Thoracic aorta (tissue), 2 donors: ENCODE data around the gene LRPAP1. TPM values are rescaled to one million over a fixed set of nuclear protein-coding genes. Genes with fewer than 3 reads are reported as not detected.

Experiments
- ATAC-seq: fragments of 150-250 bp; one replicate; pipeline ENCODE4 v1.8.0; 2017; ENCODE audit warnings: low read depth; ENCODE audit not compliant: insufficient number of reproducible peaks, low FRiP score
- DNase-seq: peaks from one replicate; pipeline ENCODE4 v3.0.0-alpha.2; 2020; ENCODE audit warnings: low spot score
- H3K27ac ChIP-seq, 2 donors: fragments of 200-600 bp; sonication (generic); 1 replicate in 1 of 2; 2 replicates in 1 of 2; pipeline ENCODE4 v1.5.1; 2016; ENCODE audit warnings: mild to moderate bottlenecking in 2 of 2, moderate library complexity in 2 of 2
- H3K27me3 ChIP-seq: fragments of 200-600 bp; sonication (generic); replicated peaks from 2 replicates; pipeline ENCODE4 v1.6.0; 2016; ENCODE audit warnings: mild to moderate bottlenecking; ENCODE audit not compliant: insufficient read depth
- H3K36me3 ChIP-seq: fragments of 200-600 bp; sonication (generic); one replicate; pipeline ENCODE4 v1.5.1; 2016
- H3K4me1 ChIP-seq, 2 donors: fragments of 200-600 bp; sonication (generic); 1 replicate in 1 of 2; 2 replicates in 1 of 2; pipeline versions ENCODE4 v1.5.1 to v1.6.0; 2016; ENCODE audit warnings: low read depth in 2 of 2, mild to moderate bottlenecking in 1 of 2; ENCODE audit not compliant: control insufficient read depth in 1 of 2
- H3K4me3 ChIP-seq: fragments of 200-600 bp; sonication (generic); 2 replicates; pipeline ENCODE4 v1.5.1; 2016; ENCODE audit warnings: mild to moderate bottlenecking
- H3K9me3 ChIP-seq: fragments of 200-600 bp; sonication (generic); 2 replicates; pipeline ENCODE4 v1.5.1; 2016
- total RNA-seq, 2 donors: library from RNA; depleted of rRNA; stranded (reverse); fragments of >200 nt; gene quantifications; one replicate each; pipeline versions ENCODE4 v1.1.0 to v1.2.3, GENCODE V29; 2016
- TF ChIP-seq, protein P1 (sequence below): fragments of 200-600 bp; sonication (generic); IDR thresholded peaks from one replicate; pipeline ENCODE4 v1.5.1; 2019; ENCODE audit warnings: antibody characterized with exemption

The LRPAP1 gene
- total RNA-seq, 2 donors from 2014 or later = 155 to 263 TPM

DNA sequence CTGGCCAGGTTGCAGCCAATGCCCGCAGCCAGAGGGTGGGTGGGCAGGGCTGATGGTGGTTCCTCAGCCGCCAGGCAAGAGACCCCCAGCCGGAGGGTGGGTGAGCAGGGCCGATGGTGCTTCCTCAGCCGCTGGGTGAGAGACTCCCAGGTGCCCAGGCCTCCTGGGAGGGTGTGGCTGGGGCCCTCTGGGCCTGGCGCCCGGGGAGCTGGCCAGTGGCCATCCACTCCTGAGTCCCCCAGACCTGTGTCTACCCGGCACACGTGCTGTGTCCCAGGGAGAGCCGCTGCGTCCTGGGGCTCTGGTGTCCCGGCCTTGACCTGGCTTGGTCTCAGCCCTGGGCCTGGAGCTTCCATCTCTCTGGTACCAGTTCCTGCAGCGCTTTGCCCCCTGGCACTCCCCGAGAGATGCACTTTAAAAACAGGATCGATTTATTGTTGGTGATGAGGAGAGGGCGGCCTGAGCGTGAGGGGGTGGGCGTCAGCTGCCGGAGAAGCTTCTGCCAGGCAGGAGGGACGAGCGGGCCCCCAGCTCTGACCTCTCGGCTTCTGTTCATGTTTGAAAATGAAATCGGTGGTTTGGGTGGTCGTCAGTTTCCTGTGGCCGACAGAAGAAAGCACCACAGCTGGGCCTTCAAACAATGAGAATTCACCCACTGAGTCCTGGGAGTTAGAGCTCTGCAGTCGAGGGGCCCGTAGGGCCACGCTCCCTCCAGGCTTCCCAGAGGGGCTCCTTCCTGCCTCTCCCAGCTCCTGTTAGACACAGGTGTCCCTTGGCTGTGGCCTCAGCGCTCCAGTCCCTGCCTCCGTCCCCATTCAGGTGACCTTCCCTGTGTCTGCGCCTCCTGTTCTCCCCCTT lies 62.6 kb downstream of the LRPAP1 start:
- H3K36me3 ChIP-seq = no peaks in the 10 kb centered on the region
- DNase-seq = no peak
- TF ChIP-seq, protein P1, sequence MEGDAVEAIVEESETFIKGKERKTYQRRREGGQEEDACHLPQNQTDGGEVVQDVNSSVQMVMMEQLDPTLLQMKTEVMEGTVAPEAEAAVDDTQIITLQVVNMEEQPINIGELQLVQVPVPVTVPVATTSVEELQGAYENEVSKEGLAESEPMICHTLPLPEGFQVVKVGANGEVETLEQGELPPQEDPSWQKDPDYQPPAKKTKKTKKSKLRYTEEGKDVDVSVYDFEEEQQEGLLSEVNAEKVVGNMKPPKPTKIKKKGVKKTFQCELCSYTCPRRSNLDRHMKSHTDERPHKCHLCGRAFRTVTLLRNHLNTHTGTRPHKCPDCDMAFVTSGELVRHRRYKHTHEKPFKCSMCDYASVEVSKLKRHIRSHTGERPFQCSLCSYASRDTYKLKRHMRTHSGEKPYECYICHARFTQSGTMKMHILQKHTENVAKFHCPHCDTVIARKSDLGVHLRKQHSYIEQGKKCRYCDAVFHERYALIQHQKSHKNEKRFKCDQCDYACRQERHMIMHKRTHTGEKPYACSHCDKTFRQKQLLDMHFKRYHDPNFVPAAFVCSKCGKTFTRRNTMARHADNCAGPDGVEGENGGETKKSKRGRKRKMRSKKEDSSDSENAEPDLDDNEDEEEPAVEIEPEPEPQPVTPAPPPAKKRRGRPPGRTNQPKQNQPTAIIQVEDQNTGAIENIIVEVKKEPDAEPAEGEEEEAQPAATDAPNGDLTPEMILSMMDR = no peak
- H3K27ac ChIP-seq = no peak overlapping the region
- H3K4me1 ChIP-seq = no peaks in the 10 kb centered on the region
- H3K27me3 ChIP-seq = no peaks in the 10 kb centered on the region
- no peaks in the 10 kb centered on the region for H3K9me3 ChIP-seq
- no peak for ATAC-seq
- no peak overlapping the region for H3K4me3 ChIP-seq

DNA sequence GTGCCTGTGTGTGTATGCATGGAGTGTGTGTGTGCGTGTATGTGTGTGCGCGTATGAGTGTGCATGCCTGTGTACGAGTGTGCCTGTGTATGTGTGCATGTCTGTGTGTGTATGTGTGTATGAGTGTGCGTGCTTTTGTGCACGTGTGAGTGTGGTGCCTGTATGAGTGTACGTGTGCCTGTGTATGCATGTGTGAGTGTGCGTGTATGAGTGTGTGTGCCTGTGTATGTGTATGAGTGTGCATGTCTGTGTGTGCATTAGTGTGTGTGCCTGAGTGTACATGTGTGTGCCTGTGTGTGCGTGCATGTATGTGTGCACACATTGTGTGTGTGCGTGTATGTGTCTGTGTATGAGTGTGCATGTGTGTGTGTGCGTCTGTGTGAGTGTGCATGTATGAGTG lies 63.4 kb downstream of the LRPAP1 start:
- no peaks in the 10 kb centered on the region for H3K36me3 ChIP-seq
- DNase-seq = no peak
- H3K4me1 ChIP-seq = peaks cover 2 to 7% of the 10 kb centered on the region in 2 donors
- no peak overlapping the region for H3K4me3 ChIP-seq
- TF ChIP-seq, protein P1 = no peak
- no peak overlapping the region for H3K27ac ChIP-seq
- H3K9me3 ChIP-seq = no peaks in the 10 kb centered on the region
- ATAC-seq = no peak
- no peaks in the 10 kb centered on the region for H3K27me3 ChIP-seq

DNA sequence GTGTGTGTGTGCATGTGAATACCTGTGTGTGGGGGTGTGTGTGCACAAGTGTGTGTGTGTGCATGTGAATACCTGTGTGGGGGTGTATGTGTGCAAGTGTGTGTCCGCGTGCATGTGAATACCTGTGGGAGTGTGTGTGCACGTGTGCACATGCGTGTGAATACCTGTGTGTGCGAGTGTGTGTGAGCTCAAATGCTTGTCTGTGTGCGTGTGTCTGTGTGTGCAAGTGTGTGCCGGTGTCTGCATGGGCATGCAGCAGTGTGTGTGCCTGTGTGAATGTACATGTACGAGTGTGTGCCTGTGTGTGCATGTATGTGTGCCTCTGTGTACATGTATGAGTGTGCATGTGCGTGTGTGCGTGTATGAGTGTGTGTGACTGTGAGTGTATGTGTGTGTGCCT lies 64.1 kb downstream of the LRPAP1 start:
- ATAC-seq (no peak), DNase-seq (no peak)
- Histone ChIP-seq H3K27me3 (no peaks in the 10 kb centered on the region), H3K4me1 (peaks cover 5 to 11% of the 10 kb centered on the region in 2 donors), H3K4me3 (no peak overlapping the region), H3K27ac (no peak overlapping the region), H3K36me3 (no peaks in the 10 kb centered on the region), H3K9me3 (no peaks in the 10 kb centered on the region)
- TF ChIP-seq, protein P1 = no peak

DNA sequence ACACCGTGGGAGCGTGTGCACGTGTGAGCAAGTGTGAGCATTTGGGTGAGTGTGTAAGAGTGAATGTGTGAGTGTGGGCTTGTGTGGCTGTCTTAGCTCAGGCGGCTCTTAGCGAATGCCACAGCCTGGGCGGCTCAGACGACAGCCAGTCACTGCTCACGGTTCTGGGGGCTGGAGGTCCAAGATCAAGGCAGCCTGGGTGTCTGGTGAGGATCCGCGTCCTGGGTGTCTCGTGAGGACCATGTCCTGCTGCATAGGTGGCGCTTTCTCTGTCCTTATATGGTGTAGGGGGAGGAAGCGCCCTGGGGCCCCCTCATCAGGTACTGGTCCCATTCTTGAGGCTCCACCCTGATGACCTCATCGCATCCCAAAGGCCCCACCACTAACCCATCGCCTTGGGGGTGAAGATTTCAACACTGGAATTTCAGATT lies 64.6 kb downstream of the LRPAP1 start:
- no peak overlapping the region for H3K4me3 ChIP-seq
- H3K9me3 ChIP-seq = no peaks in the 10 kb centered on the region
- H3K4me1 ChIP-seq = peaks cover 6 to 15% of the 10 kb centered on the region in 2 donors
- H3K27ac ChIP-seq = no peak overlapping the region
- H3K36me3 ChIP-seq = no peaks in the 10 kb centered on the region
- DNase-seq (no peak), ATAC-seq (no peak)
- TF ChIP-seq, protein P1 = no peak
- no peaks in the 10 kb centered on the region for H3K27me3 ChIP-seq

DNA sequence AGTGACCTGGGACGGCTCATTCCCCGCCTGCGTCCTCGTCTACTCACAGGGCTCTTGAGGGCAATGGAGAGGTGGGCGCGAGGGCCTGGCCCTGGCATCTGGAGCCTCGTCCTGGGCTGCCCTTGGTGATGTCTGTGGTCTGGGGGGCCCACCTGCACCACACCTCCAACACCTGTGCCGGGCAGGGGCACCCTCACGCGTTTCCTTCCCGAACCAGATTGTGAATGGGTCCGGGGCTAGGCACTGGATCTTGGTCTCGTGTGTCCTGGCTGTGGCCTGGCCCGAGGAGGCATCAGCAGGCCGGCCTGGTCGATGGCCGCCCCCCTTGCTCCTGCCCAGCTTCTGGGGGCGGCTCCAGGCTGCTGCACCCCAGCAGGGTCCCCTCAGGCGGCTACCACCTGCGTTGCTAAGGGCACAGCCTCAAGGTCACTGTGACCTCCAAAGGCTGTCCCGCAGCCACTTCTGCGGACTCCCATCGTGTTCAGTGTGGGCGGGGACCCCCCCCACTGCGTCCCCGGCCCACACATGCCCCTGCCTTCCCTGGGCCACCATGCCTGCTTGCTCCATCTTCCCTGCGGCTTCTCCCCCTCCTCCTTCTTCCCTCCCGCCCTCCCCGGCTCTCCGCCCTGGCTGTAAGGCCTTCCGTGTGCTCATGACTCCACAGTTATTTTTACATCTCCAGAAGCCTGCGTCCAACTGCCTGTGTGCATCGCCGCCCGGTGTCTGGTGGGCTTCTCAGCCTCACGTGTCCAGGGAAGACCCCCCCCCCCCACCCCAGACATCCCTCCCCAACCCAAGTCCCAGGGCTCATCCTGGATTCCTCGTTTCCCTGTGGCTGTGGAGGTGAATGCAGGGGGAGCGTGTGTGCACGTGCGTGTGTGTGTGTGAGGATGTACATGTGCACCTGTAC lies 65.3 kb downstream of the LRPAP1 start:
- no peak overlapping the region for H3K27ac ChIP-seq
- TF ChIP-seq, protein P1 = no peak
- no peak for DNase-seq
- no peak for ATAC-seq
- H3K4me1 ChIP-seq = peaks cover 13 to 22% of the 10 kb centered on the region in 2 donors
- no peaks in the 10 kb centered on the region for H3K27me3 ChIP-seq
- H3K9me3 ChIP-seq = no peaks in the 10 kb centered on the region
- H3K4me3 ChIP-seq = no peak overlapping the region
- H3K36me3 ChIP-seq = no peaks in the 10 kb centered on the region
